Stomach smooth muscle (tissue), 2 donors: ENCODE results near the gene HABP2.

Experiments
- H3K27ac ChIP-seq: one replicate; pipeline ENCODE4 v1.7.0; 2013; ENCODE audit warnings: mild to moderate bottlenecking, low read length, inconsistent platforms
- H3K27me3 ChIP-seq, 2 donors: one replicate each; pipeline ENCODE4 v1.7.0; 2013; ENCODE audit warnings: low read length in 2 of 2; ENCODE audit not compliant: insufficient read depth in 2 of 2, control insufficient read depth in 1 of 2
- H3K36me3 ChIP-seq, 2 donors: one replicate each; pipeline ENCODE4 v1.7.0; 2013; ENCODE audit warnings: low read length in 2 of 2; ENCODE audit not compliant: control insufficient read depth in 2 of 2, insufficient read depth in 2 of 2
- H3K4me1 ChIP-seq: one replicate; pipeline ENCODE4 v1.7.0; 2013; ENCODE audit warnings: low read length; ENCODE audit not compliant: control insufficient read depth, insufficient read depth
- H3K4me3 ChIP-seq, 2 donors: one replicate each; pipeline ENCODE4 v1.7.0; 2013; ENCODE audit warnings: low read length in 2 of 2
- H3K9ac ChIP-seq, 2 donors: one replicate each; pipeline ENCODE4 v1.7.0; 2013; ENCODE audit warnings: low read length in 2 of 2, mild to moderate bottlenecking in 1 of 2
- H3K9me3 ChIP-seq, 2 donors: one replicate each; pipeline ENCODE4 v1.7.0; 2013; ENCODE audit warnings: low read length in 2 of 2; ENCODE audit not compliant: control insufficient read depth in 2 of 2
- donor health status: healthy.
- donor health status: Pancreatic carcinoma.

The HABP2 gene

GRCh38 chr10:113600569-113600968 lies 47.7 kb downstream of the HABP2 start:
- Histone ChIP-seq H3K9me3 (no peaks in the 10 kb centered on the region), H3K9ac (no peak overlapping the region), H3K4me3 (no peak overlapping the region), H3K36me3 (no peaks in the 10 kb centered on the region), H3K4me1 (no peaks in the 10 kb centered on the region), H3K27me3 (peaks cover 0 to 5% of the 10 kb centered on the region in 2 donors), H3K27ac (no peak overlapping the region)

GRCh38 chr10:113603057-113603777 lies 50.4 kb downstream of the HABP2 start:
- peaks cover 0 to 9% of the 10 kb centered on the region in 2 donors for H3K27me3 ChIP-seq
- no peaks in the 10 kb centered on the region for H3K4me1 ChIP-seq
- H3K27ac ChIP-seq, result no peak overlapping the region
- H3K9me3 ChIP-seq, result no peaks in the 10 kb centered on the region
- no peaks in the 10 kb centered on the region for H3K36me3 ChIP-seq
- H3K9ac ChIP-seq, result no peak overlapping the region
- H3K4me3 ChIP-seq, result no peak overlapping the region

GRCh38 chr10:113604572-113604971 lies 51.7 kb downstream of the HABP2 start:
- Histone ChIP-seq H3K4me3 (no peak overlapping the region), H3K9ac (no peak overlapping the region), H3K27me3 (peaks cover 3 to 9% of the 10 kb centered on the region in 2 donors), H3K27ac (no peak overlapping the region), H3K4me1 (no peaks in the 10 kb centered on the region), H3K9me3 (no peaks in the 10 kb centered on the region), H3K36me3 (no peaks in the 10 kb centered on the region)

- H3K9me3 ChIP-seq, result no peaks in the 10 kb centered on the region
- no peak overlapping the region for H3K4me3 ChIP-seq
- H3K4me1 ChIP-seq, result no peaks in the 10 kb centered on the region
- peaks cover 3 to 9% of the 10 kb centered on the region in 2 donors for H3K27me3 ChIP-seq
- no peak overlapping the region for H3K9ac ChIP-seq
- H3K36me3 ChIP-seq, result no peaks in the 10 kb centered on the region
- H3K27ac ChIP-seq, result no peak overlapping the region
These were observed 52.6 kb downstream of the HABP2 start for GRCh38 chr10:113605268-113605978.

GRCh38 chr10:113609704-113610108 lies 56.9 kb downstream of the HABP2 start:
- Histone ChIP-seq H3K9ac (no peak overlapping the region), H3K9me3 (no peaks in the 10 kb centered on the region), H3K4me1 (no peaks in the 10 kb centered on the region), H3K4me3 (no peak overlapping the region), H3K27ac (no peak overlapping the region), H3K27me3 (peaks cover 7 to 8% of the 10 kb centered on the region in 2 donors), H3K36me3 (no peaks in the 10 kb centered on the region)

GRCh38 chr10:113610631-113611601 lies 58.1 kb downstream of the HABP2 start:
- no peaks in the 10 kb centered on the region for H3K36me3 ChIP-seq

GRCh38 chr10:113612154-113612553 lies 59.3 kb downstream of the HABP2 start:
- no peaks in the 10 kb centered on the region for H3K36me3 ChIP-seq
- H3K9ac ChIP-seq, result no peak overlapping the region
- peaks cover 9 to 15% of the 10 kb centered on the region in 2 donors for H3K27me3 ChIP-seq
- H3K4me1 ChIP-seq, result no peaks in the 10 kb centered on the region
- no peak overlapping the region for H3K4me3 ChIP-seq
- no peaks in the 10 kb centered on the region for H3K9me3 ChIP-seq
- H3K27ac ChIP-seq, result no peak overlapping the region

More at GRCh38 chr10:113610631-113611601, 58.1 kb downstream of the HABP2 start:
- H3K4me3 ChIP-seq, result no peak overlapping the region
- no peak overlapping the region for H3K27ac ChIP-seq
- H3K9me3 ChIP-seq, result no peaks in the 10 kb centered on the region
- no peaks in the 10 kb centered on the region for H3K4me1 ChIP-seq
- H3K27me3 ChIP-seq, result peaks cover 10% of the 10 kb centered on the region in 2 donors
- no peak overlapping the region for H3K9ac ChIP-seq

- H3K36me3 ChIP-seq, result no peaks in the 10 kb centered on the region
- H3K9me3 ChIP-seq, result no peaks in the 10 kb centered on the region
- no peak overlapping the region for H3K9ac ChIP-seq
- peaks cover 12 to 15% of the 10 kb centered on the region in 2 donors for H3K27me3 ChIP-seq
- H3K4me1 ChIP-seq, result no peaks in the 10 kb centered on the region
- no peak overlapping the region for H3K27ac ChIP-seq
- H3K4me3 ChIP-seq, result no peak overlapping the region
These were observed 60.6 kb downstream of the HABP2 start for GRCh38 chr10:113613427-113613826.

GRCh38 chr10:113613977-113614690 lies 61.3 kb downstream of the HABP2 start:
- H3K36me3 ChIP-seq, result no peaks in the 10 kb centered on the region
- no peak overlapping the region for H3K9ac ChIP-seq
- H3K27me3 ChIP-seq, result peaks cover 13 to 15% of the 10 kb centered on the region in 2 donors
- H3K4me3 ChIP-seq, result no peak overlapping the region
- H3K4me1 ChIP-seq, result no peaks in the 10 kb centered on the region
- no peak overlapping the region for H3K27ac ChIP-seq
- no peaks in the 10 kb centered on the region for H3K9me3 ChIP-seq
